Fibroblast of peridontal ligament (primary cell): ENCODE measurements around the gene CEACAM16.

Experiments
- DNase-seq: peaks from one replicate; pipeline ENCODE4 v3.0.0-alpha.2; 2010; ENCODE audit errors: extremely low read depth

Gene CEACAM16

GRCh38 chr19:44746616-44746945, 47.6 kb downstream of the CEACAM16 start:
- no peak for DNase-seq

- peak; percentile 91 for DNase-seq
These were observed 48.2 kb downstream of the CEACAM16 start for GRCh38 chr19:44746946-44747738.

GRCh38 chr19:44747739-44748425, 48.9 kb downstream of the CEACAM16 start:
- peak; percentile 61 for DNase-seq

- no peak for DNase-seq
These were observed 49.7 kb downstream of the CEACAM16 start, which contains the start of gene BCL3 for GRCh38 chr19:44748426-44749254. Gene BCL3 (plus strand): TSS chr19:44748708. CDS start chr19:44748791, 83 bp downstream.

GRCh38 chr19:44749292-44749691, 50.3 kb downstream of the CEACAM16 start:
- no peak for DNase-seq

GRCh38 chr19:44749994-44750393, 51.0 kb downstream of the CEACAM16 start:
- DNase-seq, result no peak

- DNase-seq, result no peak
These were observed 53.3 kb downstream of the CEACAM16 start for GRCh38 chr19:44752123-44752815.

- DNase-seq, result peak; percentile 96
These were observed 54.1 kb downstream of the CEACAM16 start for GRCh38 chr19:44752816-44753625.

- DNase-seq, result no peak
These were observed 54.6 kb downstream of the CEACAM16 start for GRCh38 chr19:44753626-44753931.

- peak; percentile 75 for DNase-seq
These were observed 55.2 kb downstream of the CEACAM16 start for GRCh38 chr19:44753932-44754749.

GRCh38 chr19:44754750-44755080, 55.8 kb downstream of the CEACAM16 start:
- no peak for DNase-seq

GRCh38 chr19:44755219-44755618, 56.3 kb downstream of the CEACAM16 start:
- DNase-seq, result no peak

- no peak for DNase-seq
These were observed 57.2 kb downstream of the CEACAM16 start for GRCh38 chr19:44756089-44756562.

GRCh38 chr19:44757057-44757734, 58.2 kb downstream of the CEACAM16 start:
- peak; percentile 52 for DNase-seq

GRCh38 chr19:44757735-44758505, 59.0 kb downstream of the CEACAM16 start:
- no peak for DNase-seq

- DNase-seq, result no peak
These were observed 59.6 kb downstream of the CEACAM16 start for GRCh38 chr19:44758596-44758995.

- DNase-seq, result no peak
These were observed 60.3 kb downstream of the CEACAM16 start for GRCh38 chr19:44759083-44759804.
